OCI-LY7 (cell line): ENCODE results near the gene GALNTL6. TPM values are rescaled to one million over a fixed set of nuclear protein-coding genes. Genes with fewer than 3 reads are reported as not detected.

Experiments used
- BruUV-seq: library from RNA; stranded (reverse); fragments of 400-500 nt; replicated peaks from 2 replicates; lab custom pipeline; 2021; lab: Mats Ljungman, UMichigan
- CTCF ChIA-PET: fragments of 300-600 bp; sonication (Branson Sonifier 250); formaldehyde crosslinking; loops from one replicate; lab custom pipeline; 2022; ENCODE audit warnings: antibody characterized with exemption; ENCODE audit not compliant: unreplicated experiment; lab: Charles Lee
- POLR2A ChIA-PET: fragments of 300-600 bp; sonication (Branson Sonifier 250); formaldehyde crosslinking; loops from one replicate; lab custom pipeline; 2022; ENCODE audit warnings: antibody characterized with exemption; lab: Charles Lee
- DNase-seq: peaks from one replicate; pipeline ENCODE4 v3.0.0-alpha.2; 2015; ENCODE audit warnings: low spot score
- H2AFZ ChIP-seq: fragments of 200-600 bp; sonication (generic), shearing (Covaris generic); 2 replicates; pipeline ENCODE4 v1.6.1; 2014; ENCODE audit warnings: mild to moderate bottlenecking, antibody characterized with exemption, low read length, moderate library complexity
- H3K27ac ChIP-seq: fragments of 200-600 bp; sonication (generic); 2 replicates; pipeline ENCODE4 v1.5.1; 2014; ENCODE audit warnings: mixed run types, low read depth, mild to moderate bottlenecking, moderate library complexity, low read length, inconsistent platforms; ENCODE audit not compliant: poor library complexity, severe bottlenecking
- H3K36me3 ChIP-seq: fragments of 200-600 bp; sonication (generic); 2 replicates; pipeline ENCODE4 v1.6.1; 2014; ENCODE audit warnings: mild to moderate bottlenecking, antibody characterized with exemption, low read length, moderate library complexity, mixed read lengths; ENCODE audit not compliant: insufficient read depth
- H3K4me1 ChIP-seq: fragments of 200-600 bp; sonication (generic); 2 replicates; pipeline ENCODE4 v1.5.1; 2014; ENCODE audit warnings: mild to moderate bottlenecking, low read length; ENCODE audit not compliant: insufficient read depth, poor library complexity, severe bottlenecking
- H3K4me2 ChIP-seq: fragments of 200-600 bp; sonication (generic); 2 replicates; pipeline ENCODE4 v1.6.1; 2014; ENCODE audit warnings: mild to moderate bottlenecking, low read length
- H3K4me3 ChIP-seq: fragments of 200-600 bp; sonication (generic); 2 replicates; pipeline ENCODE4 v1.5.1; 2014; ENCODE audit warnings: mild to moderate bottlenecking, low read depth, low read length; ENCODE audit not compliant: poor library complexity, severe bottlenecking
- H3K79me2 ChIP-seq: fragments of 200-600 bp; sonication (generic); 2 replicates; pipeline ENCODE4 v1.6.1; 2016; ENCODE audit warnings: low read depth, mild to moderate bottlenecking, low read length, moderate library complexity, mixed read lengths; ENCODE audit not compliant: insufficient read depth
- H3K9me2 ChIP-seq: fragments of 200-600 bp; sonication (generic); 2 replicates; pipeline ENCODE4 v1.6.1; 2016; ENCODE audit warnings: mild to moderate bottlenecking, low read length, mixed read lengths; ENCODE audit not compliant: insufficient read depth
- H3K9me3 ChIP-seq: fragments of 200-600 bp; sonication (generic); 2 replicates; pipeline ENCODE4 v1.6.1; 2014; ENCODE audit warnings: mild to moderate bottlenecking, mixed run types, low read length, mixed read lengths
- H4K20me1 ChIP-seq: fragments of 200-600 bp; sonication (generic); 2 replicates; pipeline ENCODE4 v1.6.1; 2014; ENCODE audit warnings: mild to moderate bottlenecking, antibody characterized with exemption, low read length, moderate library complexity, mixed read lengths; ENCODE audit not compliant: insufficient read depth
- CTCF ChIP-seq: fragments of 200-600 bp; sonication (generic); conservative IDR thresholded peaks from 2 replicates; pipeline ENCODE4 v1.5.1; 2014; ENCODE audit warnings: mild to moderate bottlenecking, antibody characterized with exemption, low read length, moderate library complexity, mixed read lengths
- EZH2phosphoT487 ChIP-seq: fragments of 200-600 bp; sonication (generic); IDR thresholded peaks from 2 replicates; pipeline ENCODE4 v1.6.1; 2018; ENCODE audit warnings: low read depth, borderline replicate concordance, mild to moderate bottlenecking, mixed run types, antibody characterized with exemption, low read length, moderate library complexity, mixed read lengths
- intact Hi-C: fragments of 100-400 bp; cut with micrococcal nuclease; formaldehyde crosslinking; loops from one replicate; pipeline ENCODE4 v1.10.0; 2022; ENCODE audit not compliant: unreplicated experiment
- total RNA-seq, 2 experiments: library from RNA; depleted of rRNA in 1 of 2; stranded (reverse); fragments of >200 nt in 1 of 2; shearing (Covaris generic) in 1 of 2; gene quantifications; 2 replicates each; pipeline ENCODE4 v1.2.3, GENCODE V29; 2014 to 2022

Gene GALNTL6
- total RNA-seq, 2 experiments from 2014 or later: not detected

- no peak for TF ChIP-seq CTCF
- no peak for TF ChIP-seq EZH2phosphoT487
- intact Hi-C loops: no loop called here
- CTCF ChIA-PET: no interaction called here
Observed at GRCh38 chr4:172938072-172938829, 1125.0 kb downstream of the GALNTL6 start.

GRCh38 chr4:172938870-172939269 is 1125.7 kb downstream of the GALNTL6 start:
- H3K9me2 ChIP-seq: no peaks in the 10 kb centered on the region
- H3K9me3 ChIP-seq: no peaks in the 10 kb centered on the region
- no TSS peak for BruUV-seq
- POLR2A ChIA-PET: interaction anchor here (0.6 to 0.7 kb wide), 2 partner anchors 32 to 676 kb away, joined by 3 to 4 read pairs; no protein-coding TSS in a partner anchor
- H4K20me1 ChIP-seq: no peaks in the 10 kb centered on the region
- no peaks in the 10 kb centered on the region for H3K36me3 ChIP-seq
- H2AFZ ChIP-seq: no peak overlapping the region
- no peak overlapping the region for H3K4me3 ChIP-seq
- no peak for TF ChIP-seq EZH2phosphoT487
- TF ChIP-seq CTCF: no peak
- DNase-seq: no peak
- H3K27ac ChIP-seq: no peak overlapping the region
- H3K79me2 ChIP-seq: no peaks in the 10 kb centered on the region
- CTCF ChIA-PET: no interaction called here
- H3K4me1 ChIP-seq: no peaks in the 10 kb centered on the region
- H3K4me2 ChIP-seq: no peak overlapping the region
- intact Hi-C loops: no loop called here

More at GRCh38 chr4:172938072-172938829, 1125.0 kb downstream of the GALNTL6 start:
- Histone ChIP-seq H3K9me2 (no peaks in the 10 kb centered on the region), H3K4me3 (no peak overlapping the region), H3K27ac (no peak overlapping the region), H4K20me1 (no peaks in the 10 kb centered on the region), H3K9me3 (no peaks in the 10 kb centered on the region), H2AFZ (no peak overlapping the region), H3K4me2 (no peak overlapping the region), H3K79me2 (no peaks in the 10 kb centered on the region), H3K4me1 (no peaks in the 10 kb centered on the region), H3K36me3 (no peaks in the 10 kb centered on the region)
- DNase-seq: no peak
- POLR2A ChIA-PET: interaction anchor here (0.6 to 0.7 kb wide), 2 partner anchors 31 to 677 kb away, joined by 3 to 4 read pairs; no protein-coding TSS in a partner anchor
- BruUV-seq: no TSS peak

- Histone ChIP-seq H3K36me3 (no peaks in the 10 kb centered on the region), H3K9me3 (no peaks in the 10 kb centered on the region), H2AFZ (no peak overlapping the region), H3K27ac (no peak overlapping the region), H3K9me2 (no peaks in the 10 kb centered on the region), H3K79me2 (no peaks in the 10 kb centered on the region), H3K4me3 (no peak overlapping the region), H4K20me1 (no peaks in the 10 kb centered on the region), H3K4me2 (no peak overlapping the region), H3K4me1 (no peaks in the 10 kb centered on the region)
- CTCF ChIA-PET: no interaction called here
- intact Hi-C loops: no loop called here
- no peak for DNase-seq
- no TSS peak for BruUV-seq
- TF ChIP-seq EZH2phosphoT487: no peak
- TF ChIP-seq CTCF: no peak
- POLR2A ChIA-PET: no interaction called here
Observed at GRCh38 chr4:172942840-172943239, 1129.6 kb downstream of the GALNTL6 start.
